ENCODE data around the gene RAB11FIP4. TPM values are rescaled to one million over a fixed set of nuclear protein-coding genes. Genes with fewer than 3 reads are reported as not detected.

The RAB11FIP4 gene
- total RNA-seq, 3 donors from 2014 or later = 1.9 to 18.7 (median 11.8) TPM

DNA sequence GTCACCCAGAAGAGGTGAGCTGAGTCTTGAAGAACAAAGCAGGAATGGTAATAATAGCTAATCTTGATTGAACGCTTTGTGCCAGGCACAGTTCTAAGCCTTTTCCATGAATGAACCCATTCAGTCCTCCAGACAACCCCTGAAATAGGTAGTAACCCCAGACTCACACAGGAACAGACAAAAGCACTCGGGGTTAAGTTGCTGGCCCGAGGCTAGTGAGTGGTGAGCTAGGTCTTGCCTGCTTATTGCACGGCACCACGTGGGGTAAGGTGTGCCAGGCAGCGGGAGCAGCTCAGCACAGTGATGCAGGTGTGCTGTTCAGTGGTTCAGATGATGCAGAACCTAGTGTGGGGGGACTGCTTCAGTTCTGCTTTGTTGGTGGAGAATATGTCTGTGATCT lies 181.6 kb downstream of the RAB11FIP4 start:
- no peak for DNase-seq (ENCODE audit: low spot score in 2 of 2)
- peaks cover 15 to 31% of the 10 kb centered on the region in 2 donors for H3K4me1 ChIP-seq
- no peak for TF ChIP-seq POLR2A (IDR thresholded peaks at IDR 0.05)
- TF ChIP-seq, protein P1, sequence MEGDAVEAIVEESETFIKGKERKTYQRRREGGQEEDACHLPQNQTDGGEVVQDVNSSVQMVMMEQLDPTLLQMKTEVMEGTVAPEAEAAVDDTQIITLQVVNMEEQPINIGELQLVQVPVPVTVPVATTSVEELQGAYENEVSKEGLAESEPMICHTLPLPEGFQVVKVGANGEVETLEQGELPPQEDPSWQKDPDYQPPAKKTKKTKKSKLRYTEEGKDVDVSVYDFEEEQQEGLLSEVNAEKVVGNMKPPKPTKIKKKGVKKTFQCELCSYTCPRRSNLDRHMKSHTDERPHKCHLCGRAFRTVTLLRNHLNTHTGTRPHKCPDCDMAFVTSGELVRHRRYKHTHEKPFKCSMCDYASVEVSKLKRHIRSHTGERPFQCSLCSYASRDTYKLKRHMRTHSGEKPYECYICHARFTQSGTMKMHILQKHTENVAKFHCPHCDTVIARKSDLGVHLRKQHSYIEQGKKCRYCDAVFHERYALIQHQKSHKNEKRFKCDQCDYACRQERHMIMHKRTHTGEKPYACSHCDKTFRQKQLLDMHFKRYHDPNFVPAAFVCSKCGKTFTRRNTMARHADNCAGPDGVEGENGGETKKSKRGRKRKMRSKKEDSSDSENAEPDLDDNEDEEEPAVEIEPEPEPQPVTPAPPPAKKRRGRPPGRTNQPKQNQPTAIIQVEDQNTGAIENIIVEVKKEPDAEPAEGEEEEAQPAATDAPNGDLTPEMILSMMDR (IDR thresholded peaks at IDR 0.05) = no peak
- no peak for TF ChIP-seq POLR2AphosphoS5 (IDR thresholded peaks at IDR 0.05)
- H3K36me3 ChIP-seq = no peaks in the 10 kb centered on the region
- intact Hi-C loops (cut with DNase I; ENCODE audit: low total_unique reads) = no loop called here
- peak overlapping the region; percentile 90 to 91 for H3K27ac ChIP-seq
- H3K27me3 ChIP-seq = no peaks in the 10 kb centered on the region
- no peaks in the 10 kb centered on the region for H3K9me3 ChIP-seq
- no peak overlapping the region for H3K4me3 ChIP-seq

DNA sequence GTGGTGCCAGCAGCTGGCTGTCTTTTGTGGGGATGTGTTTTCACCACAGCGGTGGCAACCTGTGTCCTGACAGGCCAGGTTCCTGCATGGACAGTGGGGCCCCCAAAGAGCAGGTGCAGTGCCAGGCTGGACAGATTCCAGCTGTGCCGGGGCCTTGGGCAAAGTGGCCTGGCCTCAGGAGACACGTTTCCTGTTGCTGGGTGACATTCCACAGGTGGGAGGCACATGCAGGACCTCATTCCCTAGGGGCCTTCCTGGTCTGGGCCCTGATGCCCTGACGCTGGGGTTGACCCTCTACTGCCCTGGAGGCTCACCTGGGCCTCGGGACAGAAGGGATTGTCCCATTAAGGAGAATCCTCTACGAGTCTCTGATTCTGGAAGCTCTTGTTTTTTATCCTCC lies 182.4 kb downstream of the RAB11FIP4 start:
- peaks cover 15 to 32% of the 10 kb centered on the region in 2 donors for H3K4me1 ChIP-seq
- H3K27ac ChIP-seq = peak overlapping the region; percentile 90 to 91
- H3K27me3 ChIP-seq = no peaks in the 10 kb centered on the region

DNA sequence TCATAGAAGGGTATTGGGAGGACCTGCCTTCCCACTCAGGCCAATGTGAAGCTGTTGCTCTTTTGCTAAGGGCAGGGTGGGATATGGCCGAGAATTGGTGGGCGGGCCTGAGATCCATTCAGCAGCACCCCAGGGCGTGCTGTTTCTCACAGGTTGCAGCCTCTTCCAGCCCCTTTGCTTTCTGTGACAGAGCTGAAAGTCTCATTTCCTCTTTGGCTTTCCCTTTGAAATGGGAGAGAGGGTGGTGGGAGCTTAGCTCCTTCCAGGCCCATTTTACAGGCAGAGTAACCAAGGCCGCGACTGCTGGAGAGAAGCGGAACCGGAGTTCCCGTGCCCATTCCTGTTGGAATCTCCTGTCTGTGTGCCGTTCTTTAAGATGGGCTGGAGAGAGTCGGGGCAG lies 183.0 kb downstream of the RAB11FIP4 start:
- Histone ChIP-seq H3K4me3 (no peak overlapping the region), H3K36me3 (no peaks in the 10 kb centered on the region), H3K9me3 (no peaks in the 10 kb centered on the region), H3K4me1 (peaks cover 19 to 38% of the 10 kb centered on the region in 2 donors), H3K27ac (peak overlapping the region; percentile 90 to 91), H3K27me3 (no peaks in the 10 kb centered on the region)
- TF ChIP-seq, protein P1 (IDR thresholded peaks at IDR 0.05) = no peak
- TF ChIP-seq POLR2AphosphoS5 (IDR thresholded peaks at IDR 0.05) (no peak), POLR2A (IDR thresholded peaks at IDR 0.05) (no peak)
- no peak for DNase-seq (ENCODE audit: low spot score in 2 of 2)
- intact Hi-C loops (cut with DNase I; ENCODE audit: low total_unique reads) = no loop called here

More for the DNA sequence above, 182.4 kb downstream of the RAB11FIP4 start:
- H3K9me3 ChIP-seq = no peaks in the 10 kb centered on the region
- DNase-seq (ENCODE audit: low spot score in 2 of 2) = peak in 1 of 2 donors; percentile 55
- H3K36me3 ChIP-seq = no peaks in the 10 kb centered on the region
- H3K4me3 ChIP-seq = no peak overlapping the region
- TF ChIP-seq POLR2A (IDR thresholded peaks at IDR 0.05) (no peak), POLR2AphosphoS5 (IDR thresholded peaks at IDR 0.05) (no peak)
- TF ChIP-seq, protein P1 (IDR thresholded peaks at IDR 0.05) = no peak
- intact Hi-C loops (cut with DNase I; ENCODE audit: low total_unique reads) = no loop called here

DNA sequence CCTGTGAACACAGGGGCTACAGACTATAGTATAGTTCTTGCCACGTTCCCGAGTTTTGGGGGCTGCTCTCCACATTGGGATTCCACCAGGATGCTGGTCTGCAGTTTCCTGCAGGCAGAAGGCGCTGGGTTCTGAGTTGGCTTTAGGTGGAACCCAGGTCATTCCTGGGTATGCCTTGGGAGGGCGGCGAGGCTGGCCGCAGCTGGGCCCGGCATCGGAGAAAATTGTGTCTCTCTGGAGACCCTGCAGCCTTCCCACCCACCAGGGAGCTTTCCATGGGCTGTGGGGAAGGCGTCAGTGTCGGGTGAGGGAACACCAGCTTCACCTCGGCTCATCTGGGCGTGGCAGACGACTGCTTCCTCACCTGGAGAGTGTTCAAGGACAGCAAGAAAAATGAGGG lies 183.6 kb downstream of the RAB11FIP4 start:
- Histone ChIP-seq H3K27me3 (no peaks in the 10 kb centered on the region), H3K27ac (peak overlapping the region in 1 of 2 donors; percentile 91), H3K9me3 (no peaks in the 10 kb centered on the region), H3K4me3 (no peak overlapping the region), H3K4me1 (peaks cover 22 to 43% of the 10 kb centered on the region in 2 donors), H3K36me3 (no peaks in the 10 kb centered on the region)
- DNase-seq (ENCODE audit: low spot score in 2 of 2) = no peak
- intact Hi-C loops (cut with DNase I; ENCODE audit: low total_unique reads) = no loop called here
- TF ChIP-seq, protein P1 (IDR thresholded peaks at IDR 0.05) = no peak
- no peak for TF ChIP-seq POLR2A (IDR thresholded peaks at IDR 0.05)
- no peak for TF ChIP-seq POLR2AphosphoS5 (IDR thresholded peaks at IDR 0.05)

DNA sequence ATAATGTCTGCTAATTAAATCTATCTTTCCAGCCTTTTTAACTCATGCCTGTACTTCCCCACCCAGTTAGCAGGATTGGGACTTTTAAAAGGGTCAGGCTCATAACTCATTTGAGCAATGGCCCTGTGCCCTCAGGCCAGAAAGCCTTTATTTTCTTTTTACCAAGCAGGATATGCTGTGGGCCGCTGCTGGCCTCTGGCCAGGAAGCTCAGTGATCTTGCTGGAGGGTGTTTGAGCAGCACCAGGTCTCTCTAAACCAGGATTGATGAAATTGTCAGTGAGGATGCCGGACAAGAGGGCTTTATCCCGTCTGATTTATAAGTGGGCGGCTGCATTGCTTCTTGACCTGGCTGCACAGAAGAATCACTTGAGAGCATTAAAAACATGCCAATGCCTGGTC lies 187.8 kb downstream of the RAB11FIP4 start:
- Histone ChIP-seq H3K4me3 (no peak overlapping the region), H3K9me3 (no peaks in the 10 kb centered on the region), H3K27ac (peak overlapping the region; percentile 88 to 90), H3K4me1 (peaks cover 22 to 27% of the 10 kb centered on the region in 2 donors), H3K27me3 (no peaks in the 10 kb centered on the region), H3K36me3 (no peaks in the 10 kb centered on the region)
- peak in 1 of 2 donors; percentile 76 for DNase-seq (ENCODE audit: low spot score in 2 of 2)
- TF ChIP-seq POLR2A (IDR thresholded peaks at IDR 0.05) (no peak), POLR2AphosphoS5 (IDR thresholded peaks at IDR 0.05) (no peak)
- TF ChIP-seq, protein P1 (IDR thresholded peaks at IDR 0.05) = no peak
- intact Hi-C loops (cut with DNase I; ENCODE audit: low total_unique reads) = no loop called here

Data from breast epithelium (tissue), 4 donors.